Measurements from ENCODE around the gene UBR2. TPM values are rescaled to one million over a fixed set of nuclear protein-coding genes. Genes with fewer than 3 reads are reported as not detected.

UBR2 gene
- total and polyA plus RNA-seq, 9 of the 15 experiments (the other 6 are each of a cell fraction or from before 2014, with no cell fraction given) = 9.1 to 38.9 (median 23.4) TPM

DNA sequence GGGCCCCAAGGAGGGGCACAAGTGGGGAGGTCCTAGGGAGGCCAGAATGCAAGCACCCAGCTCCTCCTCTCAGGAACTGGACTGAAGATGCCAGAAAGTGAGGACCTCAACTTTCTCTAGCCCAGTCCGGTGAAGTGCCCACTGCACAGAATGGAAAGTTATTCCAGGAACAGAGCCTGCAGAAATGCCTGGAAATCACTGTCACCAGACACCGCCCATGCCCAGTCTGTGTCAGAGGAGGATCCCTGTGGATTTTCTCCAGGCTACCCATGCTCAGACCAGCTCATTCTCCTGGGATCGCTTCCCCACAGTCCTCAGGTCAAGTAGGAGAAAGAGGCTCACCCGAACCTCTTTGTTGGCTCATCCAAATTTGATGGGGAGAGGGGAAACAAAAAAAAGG, 152.0 kb downstream of the UBR2 start:
- ATAC-seq = no peak
- Histone ChIP-seq H3K9ac (ENCODE audit: insufficient read depth in 1 of 2, low read depth in 2 of 2, low read length in 2 of 2) (no peak overlapping the region), H4K20me1 (replicated peaks; ENCODE audit: control insufficient read depth, insufficient read depth, low read length) (no peaks in the 10 kb centered on the region), H3K9me1 (ENCODE audit: control insufficient read depth, insufficient read depth, low read length) (no peaks in the 10 kb centered on the region), H3K4me3 (no peak overlapping the region), H2AFZ (ENCODE audit: low read depth, low read length) (no peak overlapping the region), H3K27me3 (ENCODE audit: control insufficient read depth in 2 of 2, insufficient read depth in 2 of 2, low read length in 2 of 2) (peaks cover 15 to 24% of the 10 kb centered on the region in 2 experiments; a peak in 4 of 5 replicates), H3K36me3 (ENCODE audit: control insufficient read depth, insufficient read depth, low read length) (no peaks in the 10 kb centered on the region), H3K79me2 (ENCODE audit: control insufficient read depth, insufficient read depth, low read length) (no peaks in the 10 kb centered on the region), H3K27ac (ENCODE audit: extremely low read depth, low read depth, low read length) (no peak overlapping the region), H3K4me2 (ENCODE audit: insufficient read depth, low read length) (no peak overlapping the region), H3K9me3 (replicated peaks; ENCODE audit: control insufficient read depth, insufficient read depth, low read depth, low read length) (peaks cover 8% of the 10 kb centered on the region), H3K4me1 (replicated peaks in 1 of 2; ENCODE audit: control insufficient read depth in 2 of 2, insufficient read depth in 2 of 2, low read length in 2 of 2) (no peaks in the 10 kb centered on the region; a peak in 2 of 5 replicates)
- FAIRE-seq = no peak
- in situ Hi-C loops (cut with MboI) = no loop called here
- BruUV-seq (replicated peaks) = no TSS peak
- POLR2A ChIA-PET = interaction anchor here (1.1 kb wide), 1 partner anchor 12 kb away, joined by 3 read pairs; no protein-coding TSS in a partner anchor
- intact Hi-C loops (cut with micrococcal nuclease) = no loop called here
- no peak for DNase-seq (ENCODE audit: extremely low read depth in 1 of 4, low spot score in 3 of 4)
- WGBS (ENCODE audit: insufficient coverage, low coverage, missing lambda C conversion rate) = 5% methylated on average over 4 of the region's 4 CpGs
- CTCF ChIA-PET (ENCODE audit: low intra/inter-chr PET ratio) = no interaction called here
- TF ChIP-seq, protein P1, sequence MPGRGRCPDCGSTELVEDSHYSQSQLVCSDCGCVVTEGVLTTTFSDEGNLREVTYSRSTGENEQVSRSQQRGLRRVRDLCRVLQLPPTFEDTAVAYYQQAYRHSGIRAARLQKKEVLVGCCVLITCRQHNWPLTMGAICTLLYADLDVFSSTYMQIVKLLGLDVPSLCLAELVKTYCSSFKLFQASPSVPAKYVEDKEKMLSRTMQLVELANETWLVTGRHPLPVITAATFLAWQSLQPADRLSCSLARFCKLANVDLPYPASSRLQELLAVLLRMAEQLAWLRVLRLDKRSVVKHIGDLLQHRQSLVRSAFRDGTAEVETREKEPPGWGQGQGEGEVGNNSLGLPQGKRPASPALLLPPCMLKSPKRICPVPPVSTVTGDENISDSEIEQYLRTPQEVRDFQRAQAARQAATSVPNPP (IDR thresholded peaks at IDR 0.05; ENCODE audit: borderline replicate concordance, insufficient read depth, insufficient read length) = no peak
- TF ChIP-seq, protein P2, sequence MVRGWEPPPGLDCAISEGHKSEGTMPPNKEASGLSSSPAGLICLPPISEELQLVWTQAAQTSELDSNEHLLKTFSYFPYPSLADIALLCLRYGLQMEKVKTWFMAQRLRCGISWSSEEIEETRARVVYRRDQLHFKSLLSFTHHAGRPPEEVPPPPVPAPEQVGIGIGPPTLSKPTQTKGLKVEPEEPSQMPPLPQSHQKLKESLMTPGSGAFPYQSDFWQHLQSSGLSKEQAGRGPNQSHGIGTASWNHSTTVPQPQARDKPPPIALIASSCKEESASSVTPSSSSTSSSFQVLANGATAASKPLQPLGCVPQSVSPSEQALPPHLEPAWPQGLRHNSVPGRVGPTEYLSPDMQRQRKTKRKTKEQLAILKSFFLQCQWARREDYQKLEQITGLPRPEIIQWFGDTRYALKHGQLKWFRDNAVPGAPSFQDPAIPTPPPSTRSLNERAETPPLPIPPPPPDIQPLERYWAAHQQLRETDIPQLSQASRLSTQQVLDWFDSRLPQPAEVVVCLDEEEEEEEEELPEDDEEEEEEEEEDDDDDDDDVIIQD (CRISPR knock-in tag; IDR thresholded peaks at IDR 0.05) = no peak
- TF ChIP-seq, protein P3, sequence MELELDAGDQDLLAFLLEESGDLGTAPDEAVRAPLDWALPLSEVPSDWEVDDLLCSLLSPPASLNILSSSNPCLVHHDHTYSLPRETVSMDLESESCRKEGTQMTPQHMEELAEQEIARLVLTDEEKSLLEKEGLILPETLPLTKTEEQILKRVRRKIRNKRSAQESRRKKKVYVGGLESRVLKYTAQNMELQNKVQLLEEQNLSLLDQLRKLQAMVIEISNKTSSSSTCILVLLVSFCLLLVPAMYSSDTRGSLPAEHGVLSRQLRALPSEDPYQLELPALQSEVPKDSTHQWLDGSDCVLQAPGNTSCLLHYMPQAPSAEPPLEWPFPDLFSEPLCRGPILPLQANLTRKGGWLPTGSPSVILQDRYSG (tag; conservative IDR thresholded peaks at IDR 0.05; ENCODE audit: low read depth) = no peak
- TF ChIP-seq MCM3 (IDR thresholded peaks at IDR 0.05) = no peak
- no peak for TF ChIP-seq RFX5 (IDR thresholded peaks at IDR 0.05; ENCODE audit: low read depth, low read length)
- no peak for TF ChIP-seq ZNF445 (CRISPR knock-in tag; IDR thresholded peaks at IDR 0.05; ENCODE audit: low read depth)
- TF ChIP-seq, protein P4, sequence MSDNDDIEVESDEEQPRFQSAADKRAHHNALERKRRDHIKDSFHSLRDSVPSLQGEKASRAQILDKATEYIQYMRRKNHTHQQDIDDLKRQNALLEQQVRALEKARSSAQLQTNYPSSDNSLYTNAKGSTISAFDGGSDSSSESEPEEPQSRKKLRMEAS (CRISPR knock-in tag; IDR thresholded peaks at IDR 0.05) = no peak
- no peak for TF ChIP-seq DNMT1 (IDR thresholded peaks at IDR 0.05)
- TF ChIP-seq ZC3H11A (IDR thresholded peaks at IDR 0.05; ENCODE audit: low read depth, low read length) = no peak
- no peak for TF ChIP-seq BMI1 (IDR thresholded peaks at IDR 0.05; ENCODE audit: low read length)
- no peak for TF ChIP-seq SMAD3 (CRISPR knock-in tag; conservative IDR thresholded peaks at IDR 0.05)
- TF ChIP-seq, protein P5, sequence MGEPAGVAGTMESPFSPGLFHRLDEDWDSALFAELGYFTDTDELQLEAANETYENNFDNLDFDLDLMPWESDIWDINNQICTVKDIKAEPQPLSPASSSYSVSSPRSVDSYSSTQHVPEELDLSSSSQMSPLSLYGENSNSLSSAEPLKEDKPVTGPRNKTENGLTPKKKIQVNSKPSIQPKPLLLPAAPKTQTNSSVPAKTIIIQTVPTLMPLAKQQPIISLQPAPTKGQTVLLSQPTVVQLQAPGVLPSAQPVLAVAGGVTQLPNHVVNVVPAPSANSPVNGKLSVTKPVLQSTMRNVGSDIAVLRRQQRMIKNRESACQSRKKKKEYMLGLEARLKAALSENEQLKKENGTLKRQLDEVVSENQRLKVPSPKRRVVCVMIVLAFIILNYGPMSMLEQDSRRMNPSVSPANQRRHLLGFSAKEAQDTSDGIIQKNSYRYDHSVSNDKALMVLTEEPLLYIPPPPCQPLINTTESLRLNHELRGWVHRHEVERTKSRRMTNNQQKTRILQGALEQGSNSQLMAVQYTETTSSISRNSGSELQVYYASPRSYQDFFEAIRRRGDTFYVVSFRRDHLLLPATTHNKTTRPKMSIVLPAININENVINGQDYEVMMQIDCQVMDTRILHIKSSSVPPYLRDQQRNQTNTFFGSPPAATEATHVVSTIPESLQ (CRISPR knock-in tag; IDR thresholded peaks at IDR 0.05) = no peak
- TF ChIP-seq FOSL1 (tag; conservative IDR thresholded peaks at IDR 0.05) = no peak
- TF ChIP-seq, protein P6, sequence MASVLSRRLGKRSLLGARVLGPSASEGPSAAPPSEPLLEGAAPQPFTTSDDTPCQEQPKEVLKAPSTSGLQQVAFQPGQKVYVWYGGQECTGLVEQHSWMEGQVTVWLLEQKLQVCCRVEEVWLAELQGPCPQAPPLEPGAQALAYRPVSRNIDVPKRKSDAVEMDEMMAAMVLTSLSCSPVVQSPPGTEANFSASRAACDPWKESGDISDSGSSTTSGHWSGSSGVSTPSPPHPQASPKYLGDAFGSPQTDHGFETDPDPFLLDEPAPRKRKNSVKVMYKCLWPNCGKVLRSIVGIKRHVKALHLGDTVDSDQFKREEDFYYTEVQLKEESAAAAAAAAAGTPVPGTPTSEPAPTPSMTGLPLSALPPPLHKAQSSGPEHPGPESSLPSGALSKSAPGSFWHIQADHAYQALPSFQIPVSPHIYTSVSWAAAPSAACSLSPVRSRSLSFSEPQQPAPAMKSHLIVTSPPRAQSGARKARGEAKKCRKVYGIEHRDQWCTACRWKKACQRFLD (CRISPR knock-in tag; IDR thresholded peaks at IDR 0.05) = no peak
- TF ChIP-seq ZNF830 (CRISPR knock-in tag; IDR thresholded peaks at IDR 0.05) = no peak
